GDM1 (cell line): ENCODE measurements around the gene CKS1B.
"Not testable (repeated sequence)": the region's sequence is repeated elsewhere in the genome, so short reads cannot be mapped to it uniquely, and the experiment has no call there.

Experiments used
- DNase-seq: peaks from one replicate; lab custom pipeline; 2025; lab: John Stamatoyannopoulos, UW

CKS1B gene

DNA sequence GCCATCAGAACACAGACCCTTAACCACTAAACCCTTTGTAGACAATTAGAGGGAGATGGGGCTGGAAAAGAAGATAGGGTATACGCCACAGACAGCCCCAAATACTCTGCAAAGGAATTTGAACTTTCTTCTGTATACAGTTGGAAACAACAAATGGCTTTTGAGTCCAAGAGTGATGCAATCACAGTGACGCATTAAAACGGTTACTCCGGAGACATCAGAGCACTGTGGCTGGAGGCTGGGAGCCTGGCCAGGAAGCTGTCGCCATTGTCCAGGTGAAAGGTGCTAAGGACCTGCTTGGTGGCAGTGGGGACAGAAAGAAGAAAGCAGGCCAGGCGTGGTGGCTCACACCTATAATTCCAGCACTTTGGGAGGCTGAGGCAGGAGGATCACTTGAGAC lies 12.8 kb downstream of the CKS1B start:
- DNase-seq, result no peak

DNA sequence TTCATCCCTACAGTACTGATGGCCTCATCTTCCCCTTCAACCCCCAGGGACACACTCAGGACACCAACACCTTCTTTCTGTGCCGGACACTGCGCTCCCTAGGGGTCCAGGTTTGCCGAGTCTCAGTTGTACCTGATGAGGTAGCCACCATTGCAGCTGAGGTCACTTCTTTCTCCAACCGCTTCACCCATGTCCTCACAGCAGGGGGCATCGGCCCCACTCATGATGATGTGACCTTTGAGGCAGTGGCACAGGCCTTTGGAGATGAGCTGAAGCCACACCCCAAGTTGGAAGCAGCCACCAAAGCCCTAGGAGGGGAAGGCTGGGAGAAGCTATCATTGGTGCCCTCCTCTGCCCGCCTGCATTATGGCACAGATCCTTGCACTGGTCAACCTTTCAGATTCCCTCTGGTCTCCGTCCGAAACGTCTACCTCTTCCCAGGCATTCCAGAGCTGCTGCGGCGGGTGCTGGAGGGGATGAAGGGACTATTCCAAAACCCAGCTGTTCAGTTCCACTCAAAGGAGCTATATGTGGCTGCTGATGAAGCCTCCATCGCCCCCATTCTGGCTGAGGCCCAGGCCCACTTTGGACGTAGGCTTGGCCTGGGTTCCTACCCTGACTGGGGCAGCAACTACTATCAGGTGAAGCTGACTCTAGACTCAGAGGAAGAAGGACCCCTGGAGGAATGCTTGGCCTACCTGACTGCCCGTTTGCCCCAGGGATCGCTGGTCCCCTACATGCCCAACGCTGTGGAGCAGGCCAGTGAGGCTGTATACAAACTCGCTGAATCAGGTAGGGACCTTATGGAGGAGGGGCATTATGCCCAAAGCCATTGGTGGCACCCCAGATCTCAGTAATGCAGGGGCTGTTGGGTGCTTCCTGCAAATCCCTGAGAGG lies 13.8 kb downstream of the CKS1B start:
- DNase-seq, result no peak

DNA sequence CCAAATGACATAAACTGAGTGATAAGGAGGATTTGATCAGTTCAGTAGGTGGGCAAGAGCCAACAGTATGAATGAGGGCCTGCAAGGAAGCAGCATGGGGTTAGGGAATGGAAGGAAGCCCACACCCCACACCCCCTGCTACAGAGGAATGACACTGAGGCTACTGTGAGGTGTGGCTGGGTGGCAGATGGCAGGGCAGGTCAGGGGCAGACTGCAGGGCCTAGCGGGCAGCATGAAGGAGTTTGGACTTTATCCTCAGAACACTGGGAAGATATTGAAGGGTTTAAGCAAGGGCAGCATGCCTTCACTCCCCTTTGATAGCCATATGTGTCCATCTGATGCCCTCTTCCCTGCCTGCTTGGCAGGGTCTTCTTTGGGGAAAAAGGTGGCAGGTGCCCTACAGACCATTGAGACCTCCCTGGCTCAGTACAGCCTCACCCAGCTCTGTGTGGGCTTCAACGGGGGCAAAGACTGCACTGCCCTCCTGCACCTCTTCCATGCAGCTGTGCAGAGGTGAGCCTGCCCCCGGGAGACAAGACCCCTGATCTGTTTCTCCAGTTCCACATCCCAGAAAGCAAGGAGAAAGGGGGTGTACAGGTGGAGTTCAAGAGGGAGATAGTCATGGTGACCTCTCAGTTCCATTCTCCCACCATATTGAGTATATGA lies 14.8 kb downstream of the CKS1B start:
- no peak for DNase-seq

DNA sequence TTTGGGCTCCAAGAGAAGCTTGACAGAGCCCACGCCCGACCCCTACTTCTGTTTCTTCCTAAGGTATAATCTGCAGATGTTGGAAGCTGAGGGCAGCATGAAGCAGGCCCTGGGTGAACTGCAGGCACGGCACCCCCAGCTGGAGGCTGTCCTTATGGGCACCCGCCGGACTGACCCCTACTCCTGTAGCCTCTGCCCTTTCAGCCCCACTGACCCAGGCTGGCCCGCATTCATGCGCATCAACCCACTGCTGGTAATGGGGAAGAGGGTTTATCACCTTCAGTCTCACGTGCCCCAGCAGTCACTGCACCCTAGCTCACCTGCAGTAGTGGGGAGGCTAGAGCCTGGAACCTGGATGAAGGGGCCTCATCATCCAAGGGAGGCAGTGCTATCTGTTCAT lies 15.8 kb downstream of the CKS1B start:
- DNase-seq, result no peak

DNA sequence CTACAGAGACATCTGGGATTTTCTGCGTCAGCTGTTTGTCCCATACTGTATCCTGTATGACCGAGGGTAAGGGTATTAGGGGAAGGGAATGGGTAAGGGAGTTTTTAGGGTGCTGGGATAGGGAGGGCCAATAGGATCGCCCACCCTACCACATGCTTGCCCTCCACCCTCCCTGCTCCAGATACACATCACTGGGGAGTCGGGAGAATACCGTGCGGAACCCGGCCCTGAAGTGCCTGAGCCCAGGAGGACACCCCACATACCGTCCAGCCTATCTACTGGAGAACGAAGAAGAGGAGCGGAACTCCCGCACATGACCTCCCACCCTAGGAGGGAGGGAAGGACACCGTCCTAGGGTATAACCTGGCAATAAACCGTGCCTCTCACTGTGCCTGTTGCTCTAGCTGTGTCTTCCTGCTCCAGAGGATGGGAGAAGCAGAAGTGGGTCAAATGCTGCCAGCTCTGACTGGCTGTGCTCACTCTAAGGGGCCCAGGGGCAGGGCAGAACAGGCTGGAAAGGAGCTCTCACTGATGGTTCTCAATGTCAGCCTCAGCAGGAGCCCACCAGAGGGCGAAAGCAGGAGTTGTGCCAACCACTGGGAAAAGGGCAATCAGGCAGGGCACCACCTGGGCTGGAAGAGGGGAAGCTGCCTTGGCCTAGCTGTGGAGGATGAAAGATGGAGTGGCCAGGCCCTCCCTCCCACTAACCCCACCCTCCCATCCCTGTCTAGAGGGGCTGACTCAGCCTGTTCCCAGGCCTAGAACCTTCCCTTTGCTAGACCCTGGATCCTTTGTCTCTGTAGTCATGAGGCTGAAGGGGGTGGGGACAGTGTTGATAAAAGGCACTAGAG lies 18.5 kb downstream of the CKS1B start:
- peak; percentile 47 for DNase-seq

DNA sequence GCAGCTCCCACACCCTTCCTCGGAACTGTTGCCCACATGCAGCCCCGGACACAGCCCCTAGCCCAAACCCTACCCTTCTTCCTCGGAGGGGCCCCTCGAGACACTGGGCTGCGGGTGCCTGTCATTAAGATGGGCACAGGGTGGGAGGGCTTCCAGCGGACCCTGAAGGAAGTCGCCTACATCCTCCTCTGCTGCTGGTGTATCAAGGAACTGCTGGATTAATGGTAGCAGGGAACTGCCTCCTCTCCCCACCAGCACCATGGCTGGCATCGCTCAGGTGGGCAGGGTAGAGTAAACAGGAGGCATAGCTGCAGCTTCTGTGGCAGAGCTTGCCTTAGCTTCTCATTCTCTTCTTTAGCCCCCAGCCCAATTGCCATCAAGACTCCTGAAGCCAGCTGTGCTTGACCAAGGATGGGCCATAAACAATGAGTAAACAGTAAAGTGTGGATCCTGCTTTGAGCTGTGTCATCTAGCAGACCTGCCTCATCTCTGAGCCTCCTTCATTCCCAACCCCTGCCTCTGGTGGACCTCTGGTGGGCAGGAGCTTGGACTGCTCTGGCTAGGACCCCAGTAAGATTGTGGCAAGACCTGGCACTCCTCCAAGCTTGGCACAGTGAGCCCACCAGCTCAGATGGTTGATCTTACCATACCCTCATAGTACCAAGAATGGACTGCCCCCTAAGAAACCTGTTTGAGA lies 19.2 kb downstream of the CKS1B start, which contains the start of gene LENEP:
Gene LENEP (plus strand): TSS at position 15 of the 697 bp plus-strand sequence. CDS start 22 bp downstream, at position 37.
- DNase-seq, result no peak

DNA sequence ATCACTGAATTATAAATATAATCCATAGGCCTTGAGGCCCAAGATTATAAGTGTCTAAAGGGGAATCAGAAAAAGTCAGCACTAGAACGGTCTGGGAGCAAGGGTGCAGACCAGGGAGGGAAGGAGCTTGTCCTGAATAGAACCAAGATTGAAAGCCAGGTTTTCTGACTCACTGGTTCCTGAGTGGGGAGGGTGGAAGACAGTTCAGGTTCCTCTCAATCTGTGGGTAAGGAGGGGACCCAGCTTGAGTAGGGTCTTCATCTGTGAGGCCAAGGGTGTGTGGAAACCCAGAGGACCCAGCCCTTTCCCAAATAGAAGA lies 19.7 kb downstream of the CKS1B start:
- no peak for DNase-seq

DNA sequence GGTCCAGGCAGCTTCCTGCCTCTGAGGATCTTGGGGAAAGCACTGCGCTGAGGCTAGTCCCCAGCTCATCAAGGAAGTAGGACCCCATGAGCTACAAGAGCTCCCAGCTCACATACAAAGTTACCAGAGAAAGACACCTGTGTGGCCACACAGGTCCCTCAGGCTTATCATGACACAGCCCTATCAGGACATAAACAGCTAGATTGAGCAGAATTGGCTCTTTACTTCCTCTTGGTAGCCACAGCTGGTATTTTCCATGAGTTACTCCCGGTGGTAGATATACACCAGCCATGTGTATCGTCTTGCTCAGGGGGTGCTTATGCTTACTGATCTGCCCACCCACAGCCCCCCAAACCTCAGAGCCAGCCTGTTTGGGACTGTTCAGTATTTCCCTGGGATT lies 20.1 kb downstream of the CKS1B start:
- no peak for DNase-seq

DNA sequence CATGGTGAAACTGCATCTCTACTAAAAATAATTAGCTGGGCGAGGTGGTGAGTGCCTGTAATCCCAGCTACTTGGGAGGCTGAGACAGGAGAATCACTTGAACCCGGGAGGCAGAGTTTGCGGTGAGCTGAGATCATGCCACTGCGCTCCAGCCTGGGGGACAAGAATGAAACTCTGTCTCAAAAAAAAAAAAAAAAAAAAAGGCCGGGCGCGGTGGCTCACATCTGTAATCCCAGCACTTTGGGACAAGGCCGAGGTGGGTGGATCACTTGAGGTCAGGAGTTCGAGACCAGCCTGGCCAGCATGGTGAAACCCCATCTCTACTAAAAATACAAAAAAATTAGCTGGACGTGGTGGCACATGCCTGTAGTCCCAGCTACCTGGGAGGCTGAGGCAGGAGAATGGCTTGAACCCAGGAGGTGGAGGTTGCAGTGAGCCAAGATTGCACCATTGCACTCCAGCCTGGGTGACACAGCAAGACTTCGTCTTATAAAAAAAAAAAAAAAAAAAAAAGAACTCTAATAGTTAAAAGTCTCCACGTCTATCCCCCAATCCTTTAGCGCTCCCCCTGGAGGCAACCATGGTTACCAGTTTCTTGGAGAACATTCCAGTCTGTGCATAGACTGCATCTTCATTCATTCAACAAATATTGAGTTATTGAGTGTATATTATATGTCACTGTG lies 21.0 kb downstream of the CKS1B start:
- DNase-seq, result not testable (repeated sequence)

DNA sequence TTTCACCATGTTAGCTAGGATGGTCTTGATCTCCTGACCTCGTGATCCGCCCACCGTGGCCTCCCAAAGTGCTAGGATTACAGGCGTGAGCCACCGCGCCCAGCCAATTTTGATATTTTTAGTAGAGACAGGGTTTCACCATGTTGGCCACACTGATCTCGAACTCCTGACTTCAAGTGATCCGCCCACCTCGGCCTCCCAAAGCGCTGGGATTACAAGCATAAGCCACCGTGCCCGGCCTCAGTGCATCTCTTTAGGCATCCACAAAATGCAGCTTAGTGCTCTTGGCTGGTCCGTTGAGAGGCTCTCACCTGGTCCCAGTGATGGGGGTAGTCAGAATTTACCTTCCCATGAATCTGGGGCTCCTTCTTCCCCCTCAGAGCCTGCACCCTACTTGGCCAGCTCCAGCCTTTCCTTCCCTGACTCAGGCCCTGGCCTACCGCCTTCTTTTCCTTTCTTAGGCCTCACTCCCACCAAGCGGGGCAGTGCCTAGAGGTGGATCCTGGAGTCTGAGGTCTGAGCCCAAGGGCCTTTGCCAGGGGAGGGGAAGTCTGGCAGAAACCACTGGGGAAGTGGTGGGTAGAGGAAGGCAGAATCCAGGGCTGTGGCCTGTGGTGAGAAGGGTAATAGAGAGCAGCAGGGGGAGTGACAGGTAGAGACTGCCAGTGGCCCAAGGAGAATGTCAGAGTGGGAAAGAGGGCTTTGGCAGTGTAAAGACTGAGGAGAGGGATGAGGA lies 22.7 kb downstream of the CKS1B start:
- DNase-seq, result peak; percentile 86

DNA sequence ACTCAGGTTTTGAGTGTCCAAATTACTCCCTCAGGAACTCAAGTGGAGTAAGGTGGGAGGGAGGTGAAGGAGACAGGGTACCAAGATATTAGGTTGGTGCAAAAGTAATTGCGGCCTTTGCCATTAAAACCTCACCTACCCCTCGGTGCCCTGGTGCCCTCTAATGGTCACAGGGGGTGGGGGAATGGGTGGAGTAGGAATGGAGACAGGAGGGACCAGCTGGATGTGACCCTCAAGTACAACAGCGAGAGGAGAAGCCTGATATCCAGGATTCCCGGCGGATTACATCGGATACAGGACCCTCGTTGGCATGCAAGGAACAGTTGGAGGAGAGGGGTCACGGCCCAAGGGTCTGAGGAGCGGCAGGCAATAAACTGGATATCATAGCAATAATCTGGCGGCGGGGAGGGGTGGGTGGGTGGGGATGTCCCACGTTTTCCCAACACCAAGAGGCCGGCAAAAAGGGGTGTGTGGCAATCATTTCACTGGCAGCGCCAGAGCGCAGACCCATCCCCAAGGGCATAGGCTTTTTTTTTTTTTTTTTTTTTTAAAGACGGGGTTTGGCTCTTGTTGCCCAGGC lies 23.8 kb downstream of the CKS1B start:
- DNase-seq, result no peak

DNA sequence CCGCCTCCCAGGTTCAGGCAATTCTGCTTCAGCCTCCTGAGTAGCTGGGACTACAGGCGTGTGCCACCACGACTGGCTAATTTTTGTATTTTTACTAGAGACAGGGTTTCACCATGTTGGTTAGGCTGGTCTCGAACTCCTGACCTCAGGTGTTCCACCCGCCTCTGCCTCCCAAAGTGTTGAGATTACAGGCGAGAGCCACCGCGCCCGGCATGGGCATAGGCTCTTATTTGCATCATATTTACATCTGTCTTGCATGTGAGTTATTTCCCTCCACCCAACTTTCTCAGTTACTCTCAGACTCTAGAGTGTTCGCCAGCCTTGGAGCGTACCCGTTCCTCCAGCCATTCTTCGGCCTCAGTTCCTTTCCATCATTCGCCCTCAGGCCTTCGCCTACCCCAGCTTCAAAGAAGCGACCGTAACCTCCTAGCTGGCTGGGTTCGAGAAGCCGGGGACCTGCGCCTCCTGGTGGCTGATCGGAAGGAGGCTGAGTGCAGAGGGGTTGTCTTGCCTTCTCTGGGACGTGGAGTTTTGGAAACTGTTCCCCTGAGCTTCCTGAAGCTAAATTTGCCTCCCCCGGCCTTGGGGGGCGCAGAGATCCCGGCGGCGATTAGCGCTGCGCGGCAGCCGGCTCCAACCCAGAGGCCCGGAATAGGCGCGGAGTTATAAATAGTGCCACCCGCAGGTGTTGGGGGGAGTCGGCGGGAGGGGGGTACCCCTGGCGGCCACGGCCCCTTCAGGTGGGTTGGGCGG lies 24.5 kb downstream of the CKS1B start:
- peak; percentile 77 for DNase-seq

DNA sequence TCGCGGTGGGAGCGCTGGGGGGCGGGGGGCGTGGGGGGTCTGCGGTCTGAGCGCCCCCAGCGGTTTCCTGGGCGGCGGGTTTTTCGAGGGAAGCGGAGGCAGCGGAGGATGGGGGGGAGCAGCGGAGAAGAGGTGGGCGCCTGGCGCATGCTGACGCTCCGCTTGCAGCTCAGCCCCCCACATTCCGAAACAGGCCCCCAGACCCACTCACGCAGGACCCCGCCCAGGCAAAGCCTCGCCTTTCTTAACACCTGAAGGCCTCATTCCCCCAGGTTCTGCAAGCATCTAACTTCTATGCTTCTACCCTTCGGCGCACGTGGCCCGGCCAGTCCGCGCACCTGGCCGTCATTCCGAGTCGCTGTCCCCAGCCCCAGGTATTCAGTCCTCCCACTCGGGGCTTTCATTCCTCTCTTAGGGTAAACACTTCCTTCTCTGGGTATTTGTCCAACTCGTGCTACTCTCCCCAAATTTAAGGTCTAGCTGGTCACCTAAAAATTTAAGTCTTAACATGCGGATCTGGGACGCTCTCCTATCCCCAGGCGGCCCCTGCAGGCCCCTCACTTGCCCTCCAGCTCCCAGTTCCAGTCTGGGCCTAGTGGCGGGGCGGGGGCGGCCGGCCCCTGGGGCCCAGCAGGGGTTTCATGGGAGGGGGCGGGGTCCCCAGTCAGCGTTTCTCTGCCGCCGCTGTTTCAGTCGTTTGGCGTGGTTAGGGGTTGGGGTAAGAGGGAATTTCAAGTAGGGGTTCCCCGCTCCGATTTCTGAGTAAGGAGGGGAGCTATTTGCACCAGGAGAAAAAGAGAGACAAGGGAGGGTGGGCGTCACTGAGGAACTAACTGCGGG lies 25.3 kb downstream of the CKS1B start:
- peak; percentile 50 for DNase-seq

DNA sequence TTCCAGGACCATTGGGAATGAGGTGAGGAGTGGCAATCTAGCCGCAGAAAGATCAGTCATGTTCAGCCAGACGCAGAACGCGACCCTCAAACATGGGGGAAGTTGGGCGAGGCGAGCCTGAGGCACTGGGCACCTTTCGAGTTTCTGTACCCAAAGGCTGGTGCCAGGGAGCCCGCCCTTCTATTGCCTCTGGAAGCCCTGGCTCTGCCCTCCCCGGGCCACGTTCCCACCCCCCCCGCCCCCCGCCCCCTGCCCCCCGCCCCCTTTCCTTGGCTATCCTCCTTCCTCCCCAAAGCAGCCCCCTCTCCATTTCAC lies 25.9 kb downstream of the CKS1B start:
- no peak for DNase-seq

DNA sequence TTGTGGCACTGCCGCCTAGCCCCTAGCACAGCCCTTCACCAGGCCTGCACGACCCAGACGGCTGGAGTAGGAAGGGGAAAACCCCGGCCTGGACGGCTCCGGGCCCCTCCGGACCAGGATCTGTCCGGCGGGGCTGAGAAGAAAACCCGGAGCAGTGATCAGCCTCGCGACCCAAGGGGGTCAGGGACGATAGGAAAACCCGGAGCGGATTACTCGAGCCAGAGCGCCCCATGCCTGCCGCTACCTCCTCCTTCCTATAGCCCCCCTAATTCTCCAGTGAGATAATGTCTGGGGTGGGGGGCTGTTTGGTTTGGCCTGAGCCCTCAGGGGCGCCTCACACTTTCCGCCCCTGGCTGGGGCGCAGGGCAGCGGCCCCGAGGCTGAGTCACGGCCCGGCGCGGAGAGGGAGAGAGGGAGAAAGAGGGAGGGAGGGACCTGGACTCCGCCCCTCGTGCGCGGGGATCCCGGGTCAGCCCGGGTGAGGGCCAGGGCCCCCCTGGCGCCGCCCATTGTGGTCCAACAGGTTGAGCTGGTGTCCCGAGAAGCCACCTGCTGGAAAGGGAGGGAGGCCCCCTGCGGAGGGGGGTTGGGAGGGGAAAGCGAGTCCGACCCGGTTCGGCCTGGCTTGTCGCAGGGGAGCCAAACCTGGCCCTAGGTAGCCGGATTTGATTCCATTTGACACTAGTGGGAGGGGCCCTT lies 26.4 kb downstream of the CKS1B start:
- DNase-seq, result peak; percentile 85

DNA sequence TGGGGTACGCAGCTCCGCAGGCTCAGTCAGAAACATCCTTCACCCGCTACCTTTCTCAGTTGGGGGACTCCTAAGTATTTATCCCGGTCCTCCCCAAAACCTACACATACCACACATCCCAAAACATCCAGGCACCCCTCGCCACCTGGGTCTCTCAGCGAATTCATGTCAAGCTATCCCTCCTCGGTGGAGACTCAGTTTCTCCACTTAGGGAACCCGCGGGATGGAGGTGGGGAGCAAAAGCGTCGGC lies 26.9 kb downstream of the CKS1B start:
- no peak for DNase-seq

DNA sequence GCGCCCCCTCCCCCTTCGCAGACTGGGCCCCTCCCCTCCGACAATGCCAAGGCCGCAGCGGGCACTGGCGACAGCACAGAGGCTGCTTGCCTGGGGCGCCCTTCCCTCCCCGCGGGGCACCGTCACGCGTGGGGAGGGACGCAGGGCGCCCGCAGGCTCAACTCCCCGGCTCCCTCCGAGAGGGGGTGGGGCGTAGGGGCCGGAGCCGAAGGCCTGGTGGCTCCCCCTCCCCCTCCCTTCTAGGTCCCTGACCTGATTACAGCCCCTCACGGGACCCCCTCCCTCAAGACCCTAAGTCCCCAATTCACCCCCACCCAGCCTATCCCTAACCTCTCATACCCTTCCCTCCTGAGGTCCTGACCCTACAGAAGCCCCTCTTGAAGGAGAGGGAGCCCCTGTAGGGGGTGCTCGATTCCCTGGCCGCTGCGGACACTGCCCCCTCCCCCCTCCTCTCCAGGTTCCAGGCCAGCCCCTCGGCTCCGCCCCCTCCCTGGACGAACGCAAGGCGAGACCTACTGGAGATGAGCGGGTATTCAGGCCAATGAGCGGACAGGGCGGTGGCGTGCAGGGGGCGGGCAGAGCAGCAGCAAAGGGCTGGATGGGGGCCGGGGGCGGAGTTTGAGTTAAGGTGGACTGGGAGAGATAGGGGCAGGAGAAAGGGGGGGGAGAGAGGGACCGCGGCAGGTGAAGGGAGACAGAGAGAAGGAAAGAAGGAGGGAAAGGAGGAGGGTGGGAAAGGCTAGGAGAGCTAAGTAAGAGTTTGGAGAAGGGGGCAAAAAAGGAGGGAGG lies 27.4 kb downstream of the CKS1B start:
- DNase-seq, result peak; percentile 97
